Fibroblast of the aortic adventitia (primary cell): Measurements from ENCODE around the gene GJD3. TPM values are rescaled to one million over a fixed set of nuclear protein-coding genes. Genes with fewer than 3 reads are reported as not detected.

Source experiments
- DNase-seq: peaks from one replicate; pipeline ENCODE4 v3.0.0-alpha.2; 2010; ENCODE audit warnings: low read depth
- H3K4me3 ChIP-seq: 2 replicates; pipeline ENCODE4 v1.5.1; 2011; ENCODE audit warnings: low read depth, mild to moderate bottlenecking, control low read depth, low read length, moderate library complexity
- total RNA-seq: library from RNA; depleted of rRNA; stranded (reverse); fragments of >200 nt; gene quantifications from 2 replicates; pipeline ENCODE4 v1.2.3, GENCODE V29; 2012; ENCODE audit warnings: low replicate concordance
- TF ChIP-seq, protein P1 (sequence below): IDR thresholded peaks from 2 replicates; pipeline ENCODE4 v1.5.1; 2011; ENCODE audit warnings: mild to moderate bottlenecking, low read length, control low read depth, inconsistent platforms; ENCODE audit not compliant: insufficient read depth

GJD3 gene
- total RNA-seq, 1 donor = not detected

GRCh38 chr17:40341808-40342503 is 22.6 kb downstream of the GJD3 start:
- peak; percentile 57 for DNase-seq
- H3K4me3 ChIP-seq = peak overlapping the region; percentile 85
- TF ChIP-seq, protein P1, sequence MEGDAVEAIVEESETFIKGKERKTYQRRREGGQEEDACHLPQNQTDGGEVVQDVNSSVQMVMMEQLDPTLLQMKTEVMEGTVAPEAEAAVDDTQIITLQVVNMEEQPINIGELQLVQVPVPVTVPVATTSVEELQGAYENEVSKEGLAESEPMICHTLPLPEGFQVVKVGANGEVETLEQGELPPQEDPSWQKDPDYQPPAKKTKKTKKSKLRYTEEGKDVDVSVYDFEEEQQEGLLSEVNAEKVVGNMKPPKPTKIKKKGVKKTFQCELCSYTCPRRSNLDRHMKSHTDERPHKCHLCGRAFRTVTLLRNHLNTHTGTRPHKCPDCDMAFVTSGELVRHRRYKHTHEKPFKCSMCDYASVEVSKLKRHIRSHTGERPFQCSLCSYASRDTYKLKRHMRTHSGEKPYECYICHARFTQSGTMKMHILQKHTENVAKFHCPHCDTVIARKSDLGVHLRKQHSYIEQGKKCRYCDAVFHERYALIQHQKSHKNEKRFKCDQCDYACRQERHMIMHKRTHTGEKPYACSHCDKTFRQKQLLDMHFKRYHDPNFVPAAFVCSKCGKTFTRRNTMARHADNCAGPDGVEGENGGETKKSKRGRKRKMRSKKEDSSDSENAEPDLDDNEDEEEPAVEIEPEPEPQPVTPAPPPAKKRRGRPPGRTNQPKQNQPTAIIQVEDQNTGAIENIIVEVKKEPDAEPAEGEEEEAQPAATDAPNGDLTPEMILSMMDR = no peak

GRCh38 chr17:40340880-40341807 is 23.4 kb downstream of the GJD3 start:
- TF ChIP-seq, protein P1 = no peak
- DNase-seq = peak; percentile 67
- H3K4me3 ChIP-seq = peak overlapping the region; percentile 85

DNA sequence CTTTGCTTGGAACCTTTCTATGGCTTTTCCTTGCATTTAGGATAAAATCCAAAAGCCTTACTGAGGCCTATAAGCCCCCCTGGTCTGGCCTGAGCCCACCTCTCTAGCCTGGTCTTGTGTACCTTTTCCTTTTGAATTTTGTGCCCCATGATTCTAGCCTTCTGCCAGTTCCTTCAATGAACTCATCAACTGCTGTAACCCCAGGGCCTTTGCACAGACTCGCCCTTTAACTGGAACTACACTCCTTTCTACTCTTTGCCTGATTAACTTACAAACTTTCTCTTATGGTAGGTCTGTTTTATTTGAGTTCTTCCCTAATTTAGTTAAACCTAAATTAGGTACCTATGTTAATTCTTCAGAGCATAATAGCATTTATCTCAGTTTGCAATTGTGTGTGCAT is 24.2 kb downstream of the GJD3 start:
- H3K4me3 ChIP-seq = no peak overlapping the region
- DNase-seq = no peak
- TF ChIP-seq, protein P1 = no peak

- H3K4me3 ChIP-seq = no peak overlapping the region
- TF ChIP-seq, protein P1 = no peak
- DNase-seq = no peak
Measured at GRCh38 chr17:40338941-40339649, 25.4 kb downstream of the GJD3 start.

GRCh38 chr17:40338058-40338457 is 26.5 kb downstream of the GJD3 start:
- no peak for DNase-seq
- TF ChIP-seq, protein P1 = no peak
- H3K4me3 ChIP-seq = no peak overlapping the region

DNA sequence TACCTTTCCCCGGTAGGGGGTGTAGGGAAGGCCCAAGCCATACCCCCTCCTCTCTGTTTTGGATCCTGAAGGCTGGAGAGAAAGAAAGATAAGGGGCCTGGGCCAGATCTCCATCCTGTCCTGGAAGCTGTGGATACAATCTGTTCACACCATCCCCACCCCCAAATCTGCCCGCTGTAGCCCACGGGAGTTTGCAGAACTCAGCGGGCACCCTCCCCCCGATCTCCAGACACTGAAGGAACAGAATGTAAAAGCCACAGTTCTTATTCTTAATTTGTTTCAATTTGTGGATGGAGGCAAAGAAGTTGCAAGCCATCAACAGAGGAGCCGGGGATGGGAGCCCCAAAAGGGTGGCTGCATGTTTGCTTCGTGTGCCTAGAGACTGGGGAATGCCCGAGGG is 27.2 kb downstream of the GJD3 start:
- H3K4me3 ChIP-seq = no peak overlapping the region
- TF ChIP-seq, protein P1 = no peak
- DNase-seq = no peak
